ENCODE data around the gene ZSCAN20. TPM values are rescaled to one million over a fixed set of nuclear protein-coding genes. Genes with fewer than 3 reads are reported as not detected.

ZSCAN20 gene
- total RNA-seq, 4 donors from 2014 or later: 7.5 to 8.3 (median 7.6) TPM

DNA sequence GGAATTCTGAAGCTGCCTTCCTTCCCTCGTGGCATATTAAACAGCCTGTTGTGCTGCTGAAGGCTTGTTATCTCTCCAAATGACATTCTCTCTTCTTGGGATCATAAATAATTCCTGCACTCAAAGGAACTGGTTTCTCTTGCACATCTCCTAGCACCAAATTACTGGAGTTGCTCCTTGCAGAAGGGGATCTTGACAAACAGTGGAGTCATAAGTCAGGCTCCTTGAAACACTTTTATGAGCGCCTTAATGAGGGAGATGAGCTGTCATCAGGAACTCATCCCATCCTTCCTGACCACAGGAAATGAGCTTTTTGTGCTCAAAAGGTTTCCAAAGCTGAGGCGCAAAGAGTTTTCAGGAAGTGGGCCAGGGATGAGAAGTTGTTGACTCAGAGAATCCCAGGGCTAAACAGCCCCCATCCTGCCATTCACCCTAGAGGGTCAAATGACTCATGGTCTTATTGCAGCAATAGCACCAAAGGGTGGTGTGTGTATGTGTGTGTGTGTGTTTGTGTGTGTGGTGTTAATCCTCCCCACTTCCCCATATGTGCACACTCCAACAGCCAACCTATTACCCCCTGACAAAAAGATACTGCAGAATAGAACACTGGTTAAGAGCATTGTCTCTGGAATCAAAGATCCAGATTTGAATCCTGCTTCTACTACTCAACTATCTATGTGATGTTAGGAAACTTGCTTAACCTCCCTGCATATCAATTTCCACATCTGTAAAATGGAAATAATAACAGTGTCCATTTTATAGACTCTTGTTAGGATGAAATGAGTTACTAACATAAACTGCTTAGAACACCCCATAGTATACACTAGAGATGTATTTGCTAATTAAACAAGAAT lies 38.7 kb upstream of the ZSCAN20 start:
- Histone ChIP-seq H3K4me1 (peaks cover 0 to 8% (median 4%) of the 10 kb centered on the region in 4 donors), H3K27me3 (no peaks in the 10 kb centered on the region), H3K9me3 (no peaks in the 10 kb centered on the region), H3K27ac (peak overlapping the region in 2 of 4 donors; percentile 22 to 55), H3K4me3 (no peak overlapping the region), H3K36me3 (no peaks in the 10 kb centered on the region)
- DNase-seq: peak in 1 of 3 donors; percentile 64
- no peak for TF ChIP-seq POLR2A (IDR thresholded peaks at IDR 0.05)
- TF ChIP-seq, protein P1, sequence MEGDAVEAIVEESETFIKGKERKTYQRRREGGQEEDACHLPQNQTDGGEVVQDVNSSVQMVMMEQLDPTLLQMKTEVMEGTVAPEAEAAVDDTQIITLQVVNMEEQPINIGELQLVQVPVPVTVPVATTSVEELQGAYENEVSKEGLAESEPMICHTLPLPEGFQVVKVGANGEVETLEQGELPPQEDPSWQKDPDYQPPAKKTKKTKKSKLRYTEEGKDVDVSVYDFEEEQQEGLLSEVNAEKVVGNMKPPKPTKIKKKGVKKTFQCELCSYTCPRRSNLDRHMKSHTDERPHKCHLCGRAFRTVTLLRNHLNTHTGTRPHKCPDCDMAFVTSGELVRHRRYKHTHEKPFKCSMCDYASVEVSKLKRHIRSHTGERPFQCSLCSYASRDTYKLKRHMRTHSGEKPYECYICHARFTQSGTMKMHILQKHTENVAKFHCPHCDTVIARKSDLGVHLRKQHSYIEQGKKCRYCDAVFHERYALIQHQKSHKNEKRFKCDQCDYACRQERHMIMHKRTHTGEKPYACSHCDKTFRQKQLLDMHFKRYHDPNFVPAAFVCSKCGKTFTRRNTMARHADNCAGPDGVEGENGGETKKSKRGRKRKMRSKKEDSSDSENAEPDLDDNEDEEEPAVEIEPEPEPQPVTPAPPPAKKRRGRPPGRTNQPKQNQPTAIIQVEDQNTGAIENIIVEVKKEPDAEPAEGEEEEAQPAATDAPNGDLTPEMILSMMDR (IDR thresholded peaks at IDR 0.05): no peak

DNA sequence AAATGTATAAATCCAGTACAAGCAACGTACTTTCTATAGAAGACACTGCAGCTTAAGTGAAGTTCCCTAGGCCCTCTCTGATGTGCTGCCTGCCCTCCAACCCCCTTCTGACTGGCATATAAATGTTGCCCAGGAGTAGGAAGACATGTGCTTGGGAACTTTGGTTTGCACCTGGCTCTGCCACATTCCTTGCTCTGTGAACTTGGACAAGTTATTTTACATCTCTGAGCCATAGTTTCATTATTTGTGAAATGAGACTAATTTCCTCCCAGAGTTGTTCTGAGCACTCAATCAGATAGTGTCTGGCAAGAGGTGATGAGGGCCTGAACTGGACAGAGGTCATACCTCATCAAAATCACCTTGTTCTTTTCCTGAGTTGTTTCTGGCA lies 38.1 kb upstream of the ZSCAN20 start:
- TF ChIP-seq, protein P1 (IDR thresholded peaks at IDR 0.05): no peak
- no peak for TF ChIP-seq POLR2A (IDR thresholded peaks at IDR 0.05)
- no peak overlapping the region for H3K4me3 ChIP-seq
- H3K27me3 ChIP-seq: no peaks in the 10 kb centered on the region
- no peak for DNase-seq
- no peak overlapping the region for H3K27ac ChIP-seq
- no peaks in the 10 kb centered on the region for H3K36me3 ChIP-seq
- peaks cover 0 to 8% (median 4%) of the 10 kb centered on the region in 4 donors for H3K4me1 ChIP-seq
- H3K9me3 ChIP-seq: no peaks in the 10 kb centered on the region

DNA sequence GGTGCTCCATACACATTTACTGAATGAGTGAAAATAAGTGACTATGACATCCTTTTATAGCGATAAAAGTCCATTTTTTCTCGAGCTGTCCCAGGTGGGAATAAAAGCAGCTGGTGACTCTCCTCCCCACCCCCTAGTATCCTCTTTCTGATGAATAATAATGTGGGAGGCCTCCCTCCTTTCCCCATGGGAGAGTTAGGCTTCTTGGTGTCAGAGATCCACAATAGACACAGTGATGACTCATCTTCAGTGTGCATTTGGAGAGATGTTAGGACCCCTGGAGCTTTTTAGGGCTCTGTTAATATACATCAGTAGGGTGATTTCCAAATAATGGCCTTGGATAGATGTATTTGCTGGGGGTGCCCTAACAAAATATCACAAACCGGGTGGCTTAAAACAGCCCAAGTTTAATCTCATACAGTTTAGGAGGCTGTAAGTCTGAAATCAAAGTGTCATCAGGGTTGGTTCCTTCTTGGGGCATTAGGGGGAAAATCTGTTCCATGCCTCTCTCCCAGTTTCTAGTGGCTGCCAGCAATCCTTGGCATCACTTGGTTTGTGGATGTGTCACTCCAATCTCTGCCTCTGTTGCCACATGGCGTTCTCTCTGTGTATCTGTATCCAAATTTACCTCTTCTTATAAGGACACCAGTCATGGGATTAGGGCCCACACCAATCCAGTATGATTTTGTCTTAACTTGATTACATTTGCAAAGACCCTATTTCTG lies 37.2 kb upstream of the ZSCAN20 start:
- H3K9me3 ChIP-seq: no peaks in the 10 kb centered on the region
- peaks cover 0 to 2% (median under 1%) of the 10 kb centered on the region in 4 donors for H3K4me1 ChIP-seq
- no peak overlapping the region for H3K4me3 ChIP-seq
- H3K27me3 ChIP-seq: no peaks in the 10 kb centered on the region
- H3K36me3 ChIP-seq: no peaks in the 10 kb centered on the region
- DNase-seq: no peak
- H3K27ac ChIP-seq: no peak overlapping the region
- no peak for TF ChIP-seq POLR2A (IDR thresholded peaks at IDR 0.05)
- TF ChIP-seq, protein P1 (IDR thresholded peaks at IDR 0.05): no peak

DNA sequence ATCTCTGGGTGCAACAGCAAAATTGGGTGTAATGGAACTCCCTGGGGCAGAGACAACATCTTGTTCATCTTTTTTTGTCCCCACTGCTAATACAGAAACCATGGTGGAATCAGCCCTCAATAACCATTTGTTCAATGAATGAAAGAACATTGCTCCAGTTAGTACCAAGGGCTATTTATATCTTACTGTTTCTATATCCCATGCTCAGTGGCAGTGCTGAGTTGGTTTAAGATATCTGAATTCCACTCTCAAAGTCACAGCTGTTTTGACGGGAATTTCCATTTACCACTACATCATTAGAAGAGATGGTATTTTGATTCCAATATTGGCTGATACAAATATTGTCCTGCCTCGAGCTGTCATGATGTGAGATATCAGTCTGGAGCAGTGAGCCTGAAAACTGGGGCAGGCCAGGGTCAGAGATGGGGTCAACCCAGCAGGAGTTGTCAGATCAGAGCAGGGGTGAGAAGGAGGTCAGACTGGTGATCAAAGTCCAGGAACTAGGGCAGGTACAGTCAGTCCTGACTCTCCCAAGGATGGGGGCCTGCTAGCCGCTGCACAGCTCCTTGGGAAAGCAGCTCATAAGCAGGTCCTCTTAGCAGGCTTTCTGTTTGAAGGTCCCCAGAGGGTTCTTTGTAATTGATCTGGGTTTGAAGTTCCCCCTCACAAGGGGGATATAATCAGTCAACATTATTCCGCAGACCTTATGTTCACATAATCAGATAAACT lies 35.7 kb upstream of the ZSCAN20 start:
- H3K4me3 ChIP-seq: no peak overlapping the region
- no peaks in the 10 kb centered on the region for H3K27me3 ChIP-seq
- H3K9me3 ChIP-seq: no peaks in the 10 kb centered on the region
- DNase-seq: no peak
- H3K4me1 ChIP-seq: no peaks in the 10 kb centered on the region
- TF ChIP-seq POLR2A (IDR thresholded peaks at IDR 0.05): no peak
- TF ChIP-seq, protein P1 (IDR thresholded peaks at IDR 0.05): no peak
- no peaks in the 10 kb centered on the region for H3K36me3 ChIP-seq
- H3K27ac ChIP-seq: no peak overlapping the region

DNA sequence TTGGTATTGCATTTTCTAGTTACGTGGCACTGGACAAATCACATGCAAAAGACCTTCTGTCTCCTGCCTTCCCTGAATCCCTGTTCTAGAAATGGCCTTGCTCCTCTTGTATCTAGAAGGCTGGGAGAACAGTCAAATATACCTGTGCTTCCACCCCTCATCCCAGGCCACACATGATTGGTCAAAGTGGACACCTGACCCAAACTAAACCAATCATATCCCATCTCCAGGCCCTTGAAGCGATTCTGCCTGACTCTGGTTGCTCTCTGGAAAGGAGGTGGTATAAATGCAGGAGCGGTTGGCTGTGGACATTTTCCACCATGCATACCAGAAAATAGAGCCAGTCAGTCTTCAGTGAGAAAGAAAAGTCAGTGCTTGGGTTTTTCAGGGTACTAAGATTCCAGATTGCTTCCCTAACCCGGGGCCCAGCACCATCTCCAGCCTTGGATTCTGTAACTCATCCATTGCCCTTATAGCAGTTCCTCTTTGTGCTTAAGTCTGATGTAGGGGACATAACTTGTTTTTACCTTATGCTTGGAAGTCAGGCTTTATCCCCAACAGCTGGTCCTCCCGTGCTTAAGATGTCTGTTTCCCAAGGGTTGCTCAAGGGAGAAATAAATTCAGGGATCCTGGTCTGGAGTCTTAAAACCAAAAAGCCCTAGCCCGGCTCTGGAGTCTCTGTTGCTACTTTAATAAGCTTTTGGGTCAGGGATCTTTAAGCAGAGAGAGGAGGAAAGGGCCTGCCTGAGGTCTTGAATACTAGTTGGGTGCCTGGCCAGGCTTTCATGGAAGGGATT lies 33.9 kb upstream of the ZSCAN20 start:
- TF ChIP-seq, protein P1 (IDR thresholded peaks at IDR 0.05): no peak
- no peak for TF ChIP-seq POLR2A (IDR thresholded peaks at IDR 0.05)

More for the DNA sequence above, 33.9 kb upstream of the ZSCAN20 start:
- Histone ChIP-seq H3K9me3 (no peaks in the 10 kb centered on the region), H3K27ac (no peak overlapping the region), H3K4me1 (no peaks in the 10 kb centered on the region), H3K27me3 (no peaks in the 10 kb centered on the region), H3K4me3 (no peak overlapping the region), H3K36me3 (no peaks in the 10 kb centered on the region)
- no peak for DNase-seq

All from Peyer's patch (tissue), 4 donors.